Measurements from ENCODE around the gene DEFB128. TPM values are rescaled to one million over a fixed set of nuclear protein-coding genes. Genes with fewer than 3 reads are reported as not detected.

DEFB128 gene
- not detected in 5 replicates for total RNA-seq (2022; extraction: Qiagen RNA extraction)

GRCh38 chr20:189611-190010, at the start of gene DEFB128:
DEFB128 (minus strand) TSS chr20:189711; CDS start chr20:189623, 88 bp downstream.

GRCh38 chr20:226958-227357, 37.4 kb upstream of the DEFB128 start, which contains the start of gene DEFB129:
DEFB129 (plus strand) TSS chr20:227258; CDS start chr20:227289, 31 bp downstream.

GRCh38 chr20:157154-157553, 32.4 kb downstream of the DEFB128 start, which contains the start of gene DEFB127:
DEFB127 (plus strand) TSS chr20:157454; CDS start chr20:157545, 91 bp downstream.

GRCh38 chr20:142290-142689, 47.2 kb downstream of the DEFB128 start, which contains the start of gene DEFB126:
DEFB126 (plus strand) TSS chr20:142590; CDS start chr20:142629, 39 bp downstream.

Other genes with a start within 250 kb of the DEFB128 start
- gene DEFB125, start 102.0 kb downstream of the DEFB128 start, total RNA-seq (2022; extraction: Qiagen RNA extraction): not detected in 5 replicates
- not detected in 5 replicates for gene DEFB126, start 47.1 kb downstream of the DEFB128 start, total RNA-seq (2022; extraction: Qiagen RNA extraction)
- gene DEFB127, start 32.3 kb downstream of the DEFB128 start, total RNA-seq (2022; extraction: Qiagen RNA extraction): not detected in 5 replicates
- gene DEFB129, start 37.5 kb upstream of the DEFB128 start, total RNA-seq (2022; extraction: Qiagen RNA extraction): not detected in 5 replicates
- gene DEFB132, start 68.0 kb upstream of the DEFB128 start, total RNA-seq (2022; extraction: Qiagen RNA extraction): not detected in 5 replicates
- gene C20orf96, start 101.0 kb upstream of the DEFB128 start, total RNA-seq (2022; extraction: Qiagen RNA extraction): 10.8 to 12.6 TPM (median 11.2 TPM) in 5 replicates
- 19.9 to 22.0 TPM (median 21.2 TPM) in 5 replicates for gene ZCCHC3, start 107.9 kb upstream of the DEFB128 start, total RNA-seq (2022; extraction: Qiagen RNA extraction)
- 20.3 to 26.2 TPM (median 23.6 TPM) in 5 replicates for gene SOX12, start 135.8 kb upstream of the DEFB128 start, total RNA-seq (2022; extraction: Qiagen RNA extraction)
- gene NRSN2, start 157.4 kb upstream of the DEFB128 start, total RNA-seq (2022; extraction: Qiagen RNA extraction): 58.3 to 63.1 TPM (median 60.3 TPM) in 5 replicates
- gene TRIB3, start 191.0 kb upstream of the DEFB128 start, total RNA-seq (2022; extraction: Qiagen RNA extraction): 51.3 to 61.5 TPM (median 58.9 TPM) in 5 replicates
- gene RBCK1, start 218.6 kb upstream of the DEFB128 start, total RNA-seq (2022; extraction: Qiagen RNA extraction): 104 to 141 TPM (median 138 TPM) in 5 replicates